DND-41 (cell line): Measurements from ENCODE around the gene OSM.

Experiments
- EZH2 ChIP-seq: IDR thresholded peaks from 3 replicates; pipeline ENCODE4 v1.6.1; 2012; ENCODE audit warnings: borderline replicate concordance, low read depth, mild to moderate bottlenecking, moderate library complexity, low read length, inconsistent platforms; ENCODE audit not compliant: severe bottlenecking
- TF ChIP-seq, protein P1 (sequence below): IDR thresholded peaks from 2 replicates; pipeline ENCODE4 v1.5.1; 2012; ENCODE audit warnings: borderline replicate concordance, low read length, moderate library complexity, mild to moderate bottlenecking; ENCODE audit not compliant: poor library complexity, severe bottlenecking; ENCODE audit errors: extremely low read depth

- no peak for TF ChIP-seq EZH2
- TF ChIP-seq, protein P1, sequence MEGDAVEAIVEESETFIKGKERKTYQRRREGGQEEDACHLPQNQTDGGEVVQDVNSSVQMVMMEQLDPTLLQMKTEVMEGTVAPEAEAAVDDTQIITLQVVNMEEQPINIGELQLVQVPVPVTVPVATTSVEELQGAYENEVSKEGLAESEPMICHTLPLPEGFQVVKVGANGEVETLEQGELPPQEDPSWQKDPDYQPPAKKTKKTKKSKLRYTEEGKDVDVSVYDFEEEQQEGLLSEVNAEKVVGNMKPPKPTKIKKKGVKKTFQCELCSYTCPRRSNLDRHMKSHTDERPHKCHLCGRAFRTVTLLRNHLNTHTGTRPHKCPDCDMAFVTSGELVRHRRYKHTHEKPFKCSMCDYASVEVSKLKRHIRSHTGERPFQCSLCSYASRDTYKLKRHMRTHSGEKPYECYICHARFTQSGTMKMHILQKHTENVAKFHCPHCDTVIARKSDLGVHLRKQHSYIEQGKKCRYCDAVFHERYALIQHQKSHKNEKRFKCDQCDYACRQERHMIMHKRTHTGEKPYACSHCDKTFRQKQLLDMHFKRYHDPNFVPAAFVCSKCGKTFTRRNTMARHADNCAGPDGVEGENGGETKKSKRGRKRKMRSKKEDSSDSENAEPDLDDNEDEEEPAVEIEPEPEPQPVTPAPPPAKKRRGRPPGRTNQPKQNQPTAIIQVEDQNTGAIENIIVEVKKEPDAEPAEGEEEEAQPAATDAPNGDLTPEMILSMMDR: no peak
Observed at GRCh38 chr22:30251711-30252110, 14.9 kb downstream of the OSM start.
